B cell (primary cell): ENCODE measurements around the gene TMF1. TPM values are rescaled to one million over a fixed set of nuclear protein-coding genes. Genes with fewer than 3 reads are reported as not detected.

Experiments
- ATAC-seq: fragments of 200-7000 bp; cut with Tn5 transposase; one replicate; pipeline ENCODE4 v1.10.0; 2021; ENCODE audit warnings: low read depth, mild to moderate bottlenecking, moderate number of reproducible peaks, moderate library complexity
- CTCF ChIA-PET: fragments of 350-600 bp; sonication (Branson Sonifier 250); formaldehyde crosslinking; loops from one replicate; lab custom pipeline; 2021; ENCODE audit warnings: antibody characterized with exemption, inconsistent platforms; lab: Charles Lee
- POLR2A ChIA-PET: fragments of 350-600 bp; sonication (Branson Sonifier 250); formaldehyde crosslinking; loops from one replicate; lab custom pipeline; 2021; ENCODE audit warnings: antibody characterized with exemption; lab: Charles Lee
- DNase-seq: peaks from one replicate; pipeline ENCODE4 v3.0.0; 2013
- H2AFZ ChIP-seq: 2 replicates; pipeline ENCODE4 v1.6.1; 2012; ENCODE audit warnings: mild to moderate bottlenecking, low read depth, low read length; ENCODE audit not compliant: insufficient read depth, poor library complexity, severe bottlenecking
- H3K27ac ChIP-seq, 2 donors: 1 replicate in 1 of 2; 2 replicates in 1 of 2; pipeline ENCODE4 v1.5.1; 2012 to 2013; ENCODE audit warnings: low read length in 2 of 2, mild to moderate bottlenecking in 2 of 2, moderate library complexity in 1 of 2
- H3K27me3 ChIP-seq, 4 experiments: fragments of 200-600 bp in 1 of 4; sonication (generic) in 1 of 4; replicated peaks in 1 of 4; 1 replicate in 2 of 4; 2 replicates in 2 of 4; pipeline versions ENCODE4 v1.6.1 to v1.7.0; 2013 to 2016; ENCODE audit warnings: low read length in 3 of 4, mild to moderate bottlenecking in 2 of 4, mixed read lengths in 1 of 4, moderate library complexity in 1 of 4; ENCODE audit not compliant: insufficient read depth in 4 of 4, control insufficient read depth in 3 of 4; ENCODE audit errors: control extremely low read depth in 1 of 4
- H3K36me3 ChIP-seq, 2 experiments: replicated peaks in 1 of 2; 1 replicate in 1 of 2; 2 replicates in 1 of 2; pipeline versions ENCODE4 v1.6.1 to v1.7.1; 2013; ENCODE audit warnings: low read length in 1 of 2; ENCODE audit not compliant: insufficient read depth in 2 of 2, control insufficient read depth in 1 of 2; ENCODE audit errors: control extremely low read depth in 1 of 2, extremely low read depth in 1 of 2
- H3K4me1 ChIP-seq, 2 donors: fragments of 200-600 bp in 1 of 2; sonication (generic) in 1 of 2; 1 replicate in 1 of 2; 2 replicates in 1 of 2; pipeline versions ENCODE4 v1.5.1 to v1.6.1; 2013 to 2017; ENCODE audit warnings: low read length in 2 of 2; ENCODE audit not compliant: control insufficient read depth in 2 of 2, insufficient read depth in 2 of 2
- H3K4me2 ChIP-seq: replicated peaks from 2 replicates; pipeline ENCODE3; 2012; ENCODE audit warnings: mild to moderate bottlenecking, low read depth, low read length; ENCODE audit not compliant: poor library complexity, severe bottlenecking
- H3K4me3 ChIP-seq, 5 experiments: fragments of 200-600 bp in 1 of 5; sonication (generic) in 1 of 5; 1 replicate in 3 of 5; 2 replicates in 2 of 5; pipeline versions ENCODE4 v1.5.1 to v1.7.0; 2011 to 2016; ENCODE audit warnings: low read length in 4 of 5, mild to moderate bottlenecking in 4 of 5, low read depth in 2 of 5, control low read depth in 1 of 5, moderate library complexity in 1 of 5; ENCODE audit not compliant: insufficient read depth in 1 of 5; ENCODE audit errors: control extremely low read depth in 1 of 5, extremely low read depth in 1 of 5
- H3K79me2 ChIP-seq: fragments of 200-600 bp; sonication (generic); one replicate; pipeline ENCODE4 v1.6.0; 2016; ENCODE audit warnings: low read length; ENCODE audit not compliant: control insufficient read depth, insufficient read depth
- H3K9ac ChIP-seq: fragments of 200-600 bp; sonication (generic); 2 replicates; pipeline ENCODE4 v1.6.1; 2017; ENCODE audit warnings: mild to moderate bottlenecking, low read length, moderate library complexity
- H3K9me3 ChIP-seq, 3 donors: one replicate each; pipeline versions ENCODE4 v1.6.1 to v1.7.1; 2013; ENCODE audit warnings: low read length in 2 of 3; ENCODE audit not compliant: control insufficient read depth in 2 of 3, insufficient read depth in 1 of 3; ENCODE audit errors: control extremely low read depth in 1 of 3
- H4K20me1 ChIP-seq: 2 replicates; pipeline ENCODE4 v1.6.0; 2012; ENCODE audit warnings: mild to moderate bottlenecking, low read length; ENCODE audit not compliant: insufficient read depth, control insufficient read depth, poor library complexity, severe bottlenecking
- H3K27ac Mint-ChIP-seq: one replicate; pipeline ENCODE4 v1.8.0; 2021; ENCODE audit warnings: mixed read lengths
- H3K27me3 Mint-ChIP-seq: one replicate; pipeline ENCODE4 v1.8.0; 2021; ENCODE audit warnings: mixed read lengths
- H3K4me1 Mint-ChIP-seq: one replicate; pipeline ENCODE4 v1.8.0; 2021; ENCODE audit warnings: mixed read lengths
- H3K4me3 Mint-ChIP-seq: one replicate; pipeline ENCODE4 v1.8.0; 2021; ENCODE audit warnings: mixed read lengths
- H3K9me3 Mint-ChIP-seq: one replicate; pipeline ENCODE4 v1.8.0; 2022; ENCODE audit warnings: mixed read lengths; ENCODE audit not compliant: insufficient read depth
- EZH2 ChIP-seq: IDR thresholded peaks from 2 replicates; pipeline ENCODE4 v1.6.1; 2012; ENCODE audit warnings: borderline replicate concordance, low read depth, mild to moderate bottlenecking, moderate library complexity, low read length; ENCODE audit not compliant: insufficient read depth, poor library complexity, severe bottlenecking
- WGBS: methylation state at CpG from one replicate; pipeline ENCODE4 v1.1.5; 2013; ENCODE audit warnings: missing lambda C conversion rate; ENCODE audit not compliant: insufficient coverage; 5-methylcytosine and 5-hydroxymethylcytosine counted together
- intact Hi-C: fragments of 100-400 bp; cut with micrococcal nuclease; formaldehyde crosslinking; loops from one replicate; pipeline ENCODE4 v1.10.0; 2022
- polyA plus RNA-seq: library from polyadenylated mRNA; depleted of rRNA; stranded (reverse); fragments of >200 nt; gene quantifications from 2 replicates; pipeline ENCODE4 v1.2.3, GENCODE V29; 2012
- total RNA-seq, 2 donors: library from RNA; stranded (reverse); fragments of 120-200 nt in 1 of 2; gene quantifications; 1 replicate in 1 of 2; 2 replicates in 1 of 2; pipeline versions ENCODE4 v1.2.3 to v1.2.4, GENCODE V29; 2013 to 2022
- TF ChIP-seq, protein P1 (sequence below): fragments of 200-600 bp; IDR thresholded peaks from one replicate; pipeline ENCODE4 v1.8.0; 2022; ENCODE audit warnings: antibody characterized with exemption, mild to moderate bottlenecking

The TMF1 gene
- total and polyA plus RNA-seq, 2 donors (not counting 1 experiment from before 2014, with no cell fraction given) = 6.8 to 65.1 TPM

DNA sequence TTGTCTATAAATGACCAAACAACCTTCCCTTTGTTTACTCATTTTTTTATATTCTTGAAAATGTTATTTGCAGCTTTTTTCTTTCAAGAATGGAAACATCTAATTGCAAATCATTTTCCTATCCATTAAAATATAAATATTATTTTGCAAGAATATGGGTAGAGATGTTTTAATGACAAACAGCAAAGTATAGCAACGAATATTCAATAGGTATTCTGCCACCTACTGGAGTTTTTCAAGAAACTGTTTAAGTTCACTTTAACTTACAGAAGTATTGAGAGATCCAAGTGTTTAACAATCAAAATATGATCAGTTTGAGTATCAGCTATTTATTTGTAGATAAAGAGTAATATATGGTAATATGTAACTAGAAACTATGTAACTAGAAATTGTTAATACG is 31.7 kb downstream of the TMF1 start:
- H3K27me3 Mint-ChIP-seq = no peaks in the 10 kb centered on the region
- no peak overlapping the region for H3K4me3 ChIP-seq
- H3K9ac ChIP-seq = no peak overlapping the region
- ChIA-PET POLR2A (no interaction called here), CTCF (interaction anchor here (0.6 kb wide), 1 partner anchor 186 kb away, joined by 4 read pairs; no protein-coding TSS in a partner anchor)
- WGBS = no CpG with 5 or more reads among the region's 2 CpGs
- intact Hi-C loops = no loop called here
- no peaks in the 10 kb centered on the region for H3K27me3 ChIP-seq
- H3K27ac Mint-ChIP-seq = no peak overlapping the region
- no peaks in the 10 kb centered on the region for H3K4me1 ChIP-seq
- H3K9me3 ChIP-seq = no peaks in the 10 kb centered on the region
- no peaks in the 10 kb centered on the region for H3K9me3 Mint-ChIP-seq
- no peak for DNase-seq
- no peaks in the 10 kb centered on the region for H3K4me1 Mint-ChIP-seq
- H3K27ac ChIP-seq = no peak overlapping the region
- H3K4me2 ChIP-seq = no peak overlapping the region
- H2AFZ ChIP-seq = no peak overlapping the region
- no peak for ATAC-seq
- no peaks in the 10 kb centered on the region for H4K20me1 ChIP-seq
- TF ChIP-seq, protein P1, sequence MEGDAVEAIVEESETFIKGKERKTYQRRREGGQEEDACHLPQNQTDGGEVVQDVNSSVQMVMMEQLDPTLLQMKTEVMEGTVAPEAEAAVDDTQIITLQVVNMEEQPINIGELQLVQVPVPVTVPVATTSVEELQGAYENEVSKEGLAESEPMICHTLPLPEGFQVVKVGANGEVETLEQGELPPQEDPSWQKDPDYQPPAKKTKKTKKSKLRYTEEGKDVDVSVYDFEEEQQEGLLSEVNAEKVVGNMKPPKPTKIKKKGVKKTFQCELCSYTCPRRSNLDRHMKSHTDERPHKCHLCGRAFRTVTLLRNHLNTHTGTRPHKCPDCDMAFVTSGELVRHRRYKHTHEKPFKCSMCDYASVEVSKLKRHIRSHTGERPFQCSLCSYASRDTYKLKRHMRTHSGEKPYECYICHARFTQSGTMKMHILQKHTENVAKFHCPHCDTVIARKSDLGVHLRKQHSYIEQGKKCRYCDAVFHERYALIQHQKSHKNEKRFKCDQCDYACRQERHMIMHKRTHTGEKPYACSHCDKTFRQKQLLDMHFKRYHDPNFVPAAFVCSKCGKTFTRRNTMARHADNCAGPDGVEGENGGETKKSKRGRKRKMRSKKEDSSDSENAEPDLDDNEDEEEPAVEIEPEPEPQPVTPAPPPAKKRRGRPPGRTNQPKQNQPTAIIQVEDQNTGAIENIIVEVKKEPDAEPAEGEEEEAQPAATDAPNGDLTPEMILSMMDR = no peak
- TF ChIP-seq EZH2 = no peak
- H3K36me3 ChIP-seq = peaks cover 9 to 30% of the 10 kb centered on the region in 2 experiments
- H3K4me3 Mint-ChIP-seq = no peak overlapping the region
- H3K79me2 ChIP-seq = no peaks in the 10 kb centered on the region

DNA sequence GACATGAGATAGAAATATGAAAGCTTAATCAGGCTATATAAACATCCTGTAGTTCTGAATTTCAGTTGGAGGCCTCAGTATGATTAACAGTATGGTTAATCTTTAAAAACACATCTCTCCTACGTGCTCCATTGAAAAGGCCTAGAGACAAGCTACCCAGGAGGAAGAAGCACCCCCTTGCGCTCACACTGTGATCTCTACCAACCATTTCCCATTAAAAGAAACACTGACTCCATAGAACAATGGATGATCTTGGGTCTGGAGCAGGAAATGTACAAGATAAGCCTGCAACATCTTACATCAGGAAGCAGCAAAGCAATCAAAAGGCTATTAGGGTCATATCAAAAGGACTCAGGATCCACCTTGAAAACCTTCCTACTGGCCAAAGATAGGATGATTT is 35.2 kb downstream of the TMF1 start:
- intact Hi-C loops = no loop called here
- ChIA-PET POLR2A (interaction anchor here (0.8 kb wide), 1 partner anchor 11 kb away, joined by 3 read pairs; no protein-coding TSS in a partner anchor), CTCF (no interaction called here)

More for the DNA sequence above, 35.2 kb downstream of the TMF1 start:
- no peak overlapping the region for H3K27ac ChIP-seq
- Mint-ChIP-seq H3K27ac (no peak overlapping the region), H3K4me3 (no peak overlapping the region), H3K4me1 (peaks cover 10% of the 10 kb centered on the region), H3K9me3 (no peaks in the 10 kb centered on the region), H3K27me3 (no peaks in the 10 kb centered on the region)
- TF ChIP-seq EZH2 = no peak
- TF ChIP-seq, protein P1 = no peak
- no peak overlapping the region for H3K9ac ChIP-seq
- ATAC-seq (no peak), DNase-seq (no peak)
- H3K4me1 ChIP-seq = peaks cover 6 to 11% of the 10 kb centered on the region in 2 donors
- H3K4me3 ChIP-seq = no peak overlapping the region
- H2AFZ ChIP-seq = no peak overlapping the region
- peaks cover 0 to 12% of the 10 kb centered on the region in 2 experiments for H3K36me3 ChIP-seq
- H4K20me1 ChIP-seq = no peaks in the 10 kb centered on the region
- no peaks in the 10 kb centered on the region for H3K79me2 ChIP-seq
- no peaks in the 10 kb centered on the region for H3K27me3 ChIP-seq
- no peaks in the 10 kb centered on the region for H3K9me3 ChIP-seq
- no CpG with 5 or more reads among the region's 2 CpGs for WGBS
- no peak overlapping the region for H3K4me2 ChIP-seq
